HUES48 (cell line): ENCODE data around the gene SUGP2.

ENCODE experiments used
- H3K27ac ChIP-seq: one replicate; pipeline ENCODE4 v1.7.0; 2013; ENCODE audit warnings: low read depth, low read length, inconsistent platforms
- H3K27me3 ChIP-seq: 2 replicates; pipeline ENCODE4 v1.6.1; 2013; ENCODE audit warnings: mild to moderate bottlenecking, low read length; ENCODE audit not compliant: control insufficient read depth, insufficient read depth
- H3K36me3 ChIP-seq: 2 replicates; pipeline ENCODE4 v1.6.1; 2013; ENCODE audit warnings: low read length; ENCODE audit not compliant: control insufficient read depth, insufficient read depth
- H3K4me1 ChIP-seq: 2 replicates; pipeline ENCODE4 v1.6.1; 2013; ENCODE audit warnings: mild to moderate bottlenecking, low read length; ENCODE audit not compliant: control insufficient read depth, insufficient read depth
- H3K4me3 ChIP-seq: 2 replicates; pipeline ENCODE4 v1.5.1; 2013; ENCODE audit warnings: mild to moderate bottlenecking, low read depth, low read length
- H3K9ac ChIP-seq: 2 replicates; pipeline ENCODE4 v1.6.1; 2013; ENCODE audit warnings: mild to moderate bottlenecking, low read depth, low read length, moderate library complexity
- H3K9me3 ChIP-seq: 2 replicates; pipeline ENCODE4 v1.6.1; 2013; ENCODE audit warnings: low read length; ENCODE audit not compliant: control insufficient read depth, insufficient read depth

Gene SUGP2

DNA sequence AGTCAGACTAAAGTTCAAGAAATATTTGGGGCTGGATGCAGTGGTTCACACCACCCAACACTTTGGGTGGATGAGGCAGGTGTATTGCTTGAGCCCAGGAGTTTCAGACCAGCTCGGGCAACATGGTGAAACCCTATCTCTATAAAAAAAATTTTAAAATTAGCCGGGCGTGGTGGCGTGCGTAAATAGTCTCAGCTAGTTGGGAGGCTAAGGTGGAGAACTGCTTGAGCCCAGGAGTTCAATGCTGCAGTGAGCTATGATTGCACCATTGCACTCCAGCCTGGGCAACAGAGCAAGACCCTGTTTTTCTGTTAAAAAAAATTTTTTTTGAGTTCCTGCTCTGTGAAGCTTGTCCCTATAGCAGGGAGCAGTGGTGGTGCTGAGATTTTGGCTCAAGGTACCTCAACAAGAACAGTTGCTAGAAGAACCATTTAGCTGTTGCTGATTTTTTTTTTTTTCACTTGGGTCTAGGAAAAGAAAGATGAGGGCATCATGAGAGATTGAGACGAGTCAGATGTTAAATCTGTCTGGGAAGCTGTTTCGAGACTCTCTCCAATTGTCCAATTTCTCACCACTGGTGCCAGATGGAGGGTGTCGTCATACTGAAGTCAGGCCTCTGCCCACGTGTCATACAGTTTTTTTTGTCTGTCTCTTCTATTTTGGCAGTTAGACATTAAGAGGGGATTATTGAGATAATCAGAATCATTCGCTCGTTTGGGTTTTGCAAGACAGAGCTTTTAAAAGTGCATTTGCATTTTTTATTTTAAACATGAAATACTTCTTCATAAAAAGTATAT, 34.2 kb upstream of the SUGP2 start:
- no peak overlapping the region for H3K27ac ChIP-seq
- H3K4me3 ChIP-seq, result no peak overlapping the region
- H3K9me3 ChIP-seq, result no peaks in the 10 kb centered on the region
- H3K27me3 ChIP-seq, result peaks cover 43% of the 10 kb centered on the region
- H3K9ac ChIP-seq, result no peak overlapping the region
- peaks cover 3% of the 10 kb centered on the region for H3K4me1 ChIP-seq
- no peaks in the 10 kb centered on the region for H3K36me3 ChIP-seq

DNA sequence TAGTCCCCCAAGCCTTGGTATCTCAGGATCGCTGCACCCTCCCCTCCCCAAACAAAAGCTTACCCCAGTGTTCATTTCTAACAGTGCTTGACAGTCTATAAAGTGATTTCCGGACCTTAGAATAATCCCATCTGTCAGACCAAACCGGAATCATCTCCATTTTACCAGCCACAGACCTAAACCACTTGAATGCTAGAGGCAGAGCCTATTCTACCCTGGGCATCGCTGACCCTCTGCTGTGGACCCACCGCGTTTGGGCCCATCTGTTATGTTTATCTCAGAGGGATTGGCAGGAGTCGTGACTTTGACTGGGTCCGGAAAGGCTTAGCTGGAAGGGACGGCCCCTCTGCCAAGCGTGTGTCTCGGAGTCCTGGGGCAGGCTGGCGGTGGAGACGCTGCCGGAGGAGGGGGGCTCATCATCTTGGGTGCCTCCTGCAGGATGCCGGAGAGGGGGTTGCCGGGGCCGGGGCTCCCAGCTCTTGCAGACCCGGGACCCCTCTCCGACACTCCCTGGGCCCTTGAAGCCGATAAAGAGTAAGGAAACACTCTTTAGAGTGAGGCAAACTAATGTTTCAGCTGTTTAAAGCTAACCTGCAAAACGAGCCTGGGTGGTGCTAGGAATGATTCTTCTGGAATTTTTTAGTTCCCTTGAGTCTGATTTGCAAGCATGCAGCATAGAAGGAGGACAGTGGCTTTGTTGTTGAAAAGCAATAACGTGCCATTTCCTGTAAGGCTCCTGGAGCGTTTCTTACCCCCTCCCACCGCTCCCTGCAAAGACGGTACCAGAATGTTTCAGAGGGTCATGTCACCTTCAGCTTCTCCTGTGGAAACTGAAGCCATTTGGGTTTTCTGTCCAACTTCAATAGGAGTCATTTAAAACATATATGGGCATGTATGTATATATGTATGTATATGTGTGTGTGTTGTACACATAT, 31.8 kb upstream of the SUGP2 start:
- peaks cover 11% of the 10 kb centered on the region; the same call in 1 of the 2 replicates for H3K36me3 ChIP-seq
- H3K27ac ChIP-seq, result no peak overlapping the region
- H3K4me1 ChIP-seq, result peaks cover 9% of the 10 kb centered on the region
- no peaks in the 10 kb centered on the region for H3K9me3 ChIP-seq
- peak overlapping the region; percentile 32 for H3K4me3 ChIP-seq
- H3K27me3 ChIP-seq, result peaks cover 43% of the 10 kb centered on the region
- no peak overlapping the region for H3K9ac ChIP-seq

DNA sequence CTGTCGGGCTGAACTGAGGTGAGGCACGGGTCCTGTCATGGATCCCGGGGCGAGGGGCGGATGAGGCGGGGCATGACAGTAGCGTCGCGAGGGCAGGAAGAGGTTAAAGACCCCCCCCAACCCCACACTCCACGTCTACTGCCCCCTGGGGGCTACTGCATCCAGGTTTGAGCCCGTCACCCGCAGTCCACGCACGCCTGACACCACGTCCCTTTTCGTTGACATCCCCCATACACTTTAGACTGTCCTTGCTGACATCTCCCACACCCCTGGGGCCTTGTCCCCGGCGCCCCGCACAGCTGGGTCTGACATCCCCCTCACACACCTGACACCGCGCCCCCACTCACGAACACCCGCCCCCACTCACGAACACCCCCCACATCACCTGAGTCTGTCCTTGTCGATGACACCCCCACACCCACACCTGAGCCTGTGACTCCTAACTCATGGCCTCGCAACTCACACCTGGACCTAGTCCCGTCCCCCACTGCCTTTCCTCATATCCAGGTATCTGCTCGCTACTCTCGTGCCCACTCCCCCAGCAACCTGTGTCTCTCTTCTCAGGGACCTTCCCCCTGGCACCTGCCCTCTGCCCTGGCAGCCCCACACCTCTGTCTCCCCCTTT, 30.9 kb upstream of the SUGP2 start:
- Histone ChIP-seq H3K9me3 (no peaks in the 10 kb centered on the region), H3K4me3 (peak overlapping the region; percentile 61), H3K27me3 (peaks cover 38% of the 10 kb centered on the region), H3K27ac (no peak overlapping the region), H3K4me1 (peaks cover 9% of the 10 kb centered on the region), H3K36me3 (peaks cover 17% of the 10 kb centered on the region; the same call in 1 of the 2 replicates), H3K9ac (no peak overlapping the region)

DNA sequence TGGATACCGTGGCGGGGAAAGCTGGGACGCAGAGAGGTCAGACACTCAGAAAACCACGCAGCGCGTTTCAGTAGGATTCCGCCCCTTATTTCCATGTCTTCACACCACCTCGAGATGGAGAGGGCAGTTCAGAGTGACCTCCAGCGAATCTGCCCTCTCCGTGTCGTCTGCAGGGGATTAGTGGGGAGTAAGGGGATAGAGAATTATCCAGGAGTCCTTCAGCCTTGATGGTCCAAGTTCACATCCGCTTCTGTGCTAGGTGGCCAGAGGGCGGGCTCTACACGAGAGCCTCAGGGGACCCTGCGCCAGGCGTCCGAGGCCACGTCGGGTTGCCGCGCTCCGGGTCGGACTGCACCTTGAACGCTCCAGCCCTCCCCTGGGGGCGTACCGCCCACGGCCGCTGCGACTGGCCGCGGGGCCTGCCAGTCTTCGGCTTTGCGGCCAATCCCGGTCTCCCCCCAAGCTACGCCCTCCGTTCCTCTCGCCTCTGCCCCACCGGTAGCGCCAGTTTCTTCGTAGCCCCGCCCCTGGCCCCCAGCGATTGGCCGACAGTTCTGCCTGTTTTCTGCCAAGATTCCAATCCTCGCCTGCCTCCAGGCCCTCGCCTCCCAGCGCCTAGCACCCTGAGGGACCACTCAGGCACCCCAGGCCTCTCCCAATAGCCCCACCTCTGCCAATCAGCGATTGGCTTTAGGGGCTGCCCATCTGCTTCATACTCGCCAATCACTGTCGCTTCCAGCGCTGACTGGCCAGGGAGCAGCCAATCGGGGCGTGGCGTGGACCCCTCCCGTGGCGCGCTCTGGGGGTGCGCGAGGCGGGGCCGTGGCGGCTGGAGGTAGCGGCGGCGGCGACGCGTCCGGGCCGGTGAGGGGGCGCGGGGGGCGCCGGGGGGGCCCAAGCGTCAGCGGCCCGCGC, 30.1 kb upstream of the SUGP2 start, which contains the start of gene SLC25A42:
Gene SLC25A42 (plus strand): TSS at position 812 of the 915 bp plus-strand sequence. CDS start 32,131 bp downstream, outside the sequence.
- Histone ChIP-seq H3K27me3 (peaks cover 36% of the 10 kb centered on the region), H3K27ac (peak within 1 kb of the TSS; percentile 57), H3K9me3 (no peaks in the 10 kb centered on the region), H3K4me3 (peak within 1 kb of the TSS; percentile 61), H3K36me3 (peaks cover 17% of the 10 kb centered on the region), H3K4me1 (peaks cover 9% of the 10 kb centered on the region), H3K9ac (peak within 1 kb of the TSS; percentile 9; the same call in 1 of the 2 replicates)

DNA sequence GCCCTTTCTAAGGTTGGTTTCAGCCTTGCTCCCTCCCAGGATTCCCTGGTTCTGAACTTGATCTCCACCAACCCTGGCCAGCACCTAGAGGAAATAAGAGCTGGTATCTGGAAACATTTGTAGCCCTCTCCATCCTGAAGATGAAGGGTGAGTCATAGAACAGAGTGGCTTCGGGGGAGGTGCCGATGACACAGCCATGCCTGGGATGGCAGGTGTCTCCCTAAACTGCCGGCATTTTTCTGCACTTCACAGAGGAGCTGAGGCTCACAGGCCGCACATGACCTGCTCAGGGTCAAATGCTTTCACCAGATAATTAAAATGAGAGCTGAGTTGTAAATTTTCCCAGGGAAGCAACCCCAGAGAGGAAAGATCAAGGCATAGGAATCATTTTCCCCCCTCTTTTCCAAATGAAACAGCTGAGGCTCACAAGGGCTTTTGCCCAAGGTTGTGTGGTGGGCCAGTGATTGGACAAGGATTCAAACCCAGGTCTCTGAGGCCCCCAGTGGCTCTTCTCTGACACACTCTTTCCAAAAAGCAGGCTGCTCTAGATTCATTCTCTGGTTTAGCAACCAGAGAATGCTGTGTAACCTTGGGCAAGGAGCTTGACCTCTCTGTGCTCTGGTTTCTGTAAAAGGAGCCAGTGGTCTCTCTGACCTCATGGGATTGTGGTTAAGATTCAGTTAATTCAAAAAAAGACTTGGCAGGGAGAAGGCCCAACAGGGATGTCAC, 29.3 kb upstream of the SUGP2 start:
- no peaks in the 10 kb centered on the region for H3K9me3 ChIP-seq
- peak overlapping the region; percentile 57 for H3K27ac ChIP-seq
- H3K4me3 ChIP-seq, result peak overlapping the region; percentile 61
- H3K36me3 ChIP-seq, result peaks cover 25% of the 10 kb centered on the region
- peaks cover 34% of the 10 kb centered on the region for H3K27me3 ChIP-seq
- peaks cover 9% of the 10 kb centered on the region for H3K4me1 ChIP-seq
- 0 out of 2 replicates have a peak overlapping the region, but pooled peaks have one; percentile 10 for H3K9ac ChIP-seq

DNA sequence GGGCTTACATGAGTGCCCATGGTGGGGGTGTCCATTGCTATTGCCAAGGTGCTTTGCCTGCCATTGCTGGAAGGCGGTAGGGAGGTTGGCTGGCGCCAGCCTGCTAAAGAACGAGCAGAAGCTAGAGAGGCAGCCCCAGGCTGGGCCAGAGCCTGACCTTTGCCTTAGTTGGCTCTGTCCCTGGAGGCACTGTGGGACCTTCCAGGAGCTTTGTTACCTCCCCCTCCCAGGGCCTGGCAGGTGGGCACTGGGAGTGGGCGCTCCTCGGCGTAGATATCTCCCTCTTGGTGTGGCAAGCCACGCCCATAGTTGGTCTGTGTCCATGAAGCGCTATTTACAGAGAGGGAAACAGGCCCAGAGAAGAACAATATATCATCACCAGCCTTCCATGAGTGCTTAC, 28.2 kb upstream of the SUGP2 start:
- Histone ChIP-seq H3K9me3 (no peaks in the 10 kb centered on the region), H3K27ac (no peak overlapping the region), H3K4me3 (no peak overlapping the region), H3K9ac (no peak overlapping the region), H3K4me1 (peaks cover 9% of the 10 kb centered on the region), H3K27me3 (peaks cover 24% of the 10 kb centered on the region), H3K36me3 (peaks cover 36% of the 10 kb centered on the region)

DNA sequence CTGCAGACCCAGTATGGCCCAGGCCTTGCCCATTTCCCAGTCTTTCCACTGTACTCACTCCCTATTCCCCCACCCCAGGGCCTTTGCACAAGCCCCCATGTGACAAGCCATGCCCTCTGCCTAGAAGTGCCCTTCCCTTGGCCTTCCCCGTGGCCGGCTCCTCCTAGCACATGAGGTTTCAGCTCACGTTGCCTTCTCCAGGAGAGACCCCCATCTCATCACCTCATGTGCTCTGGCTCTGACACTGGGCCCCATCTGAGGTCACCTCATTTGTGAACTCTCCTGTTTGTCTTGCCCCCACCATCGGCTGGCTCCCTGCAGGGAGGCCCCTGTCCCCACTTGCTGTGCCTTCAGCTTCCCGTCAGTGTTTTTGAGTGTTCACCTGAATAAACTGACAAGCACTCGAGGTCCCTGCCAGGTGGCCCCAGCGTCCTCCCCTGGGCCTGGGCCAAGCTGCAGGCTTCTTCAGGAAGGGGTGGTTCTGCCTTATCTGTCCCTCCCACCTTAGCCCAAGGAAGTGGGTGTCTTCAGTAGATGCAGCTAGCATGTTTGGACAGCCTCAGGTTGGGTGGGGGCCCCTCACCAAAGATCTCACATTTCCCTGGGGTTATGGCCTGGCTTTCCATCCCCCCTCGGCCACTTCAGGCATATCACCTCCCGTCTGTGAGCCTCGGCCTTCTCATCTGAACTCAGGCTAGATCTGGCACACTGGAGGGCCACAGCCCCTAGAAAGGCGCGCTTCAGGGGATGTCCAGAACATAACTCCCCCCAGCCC, 26.7 kb upstream of the SUGP2 start:
- Histone ChIP-seq H3K36me3 (peaks cover 49% of the 10 kb centered on the region), H3K4me1 (peaks cover 9% of the 10 kb centered on the region; the same call in 1 of the 2 replicates), H3K9me3 (no peaks in the 10 kb centered on the region)

DNA sequence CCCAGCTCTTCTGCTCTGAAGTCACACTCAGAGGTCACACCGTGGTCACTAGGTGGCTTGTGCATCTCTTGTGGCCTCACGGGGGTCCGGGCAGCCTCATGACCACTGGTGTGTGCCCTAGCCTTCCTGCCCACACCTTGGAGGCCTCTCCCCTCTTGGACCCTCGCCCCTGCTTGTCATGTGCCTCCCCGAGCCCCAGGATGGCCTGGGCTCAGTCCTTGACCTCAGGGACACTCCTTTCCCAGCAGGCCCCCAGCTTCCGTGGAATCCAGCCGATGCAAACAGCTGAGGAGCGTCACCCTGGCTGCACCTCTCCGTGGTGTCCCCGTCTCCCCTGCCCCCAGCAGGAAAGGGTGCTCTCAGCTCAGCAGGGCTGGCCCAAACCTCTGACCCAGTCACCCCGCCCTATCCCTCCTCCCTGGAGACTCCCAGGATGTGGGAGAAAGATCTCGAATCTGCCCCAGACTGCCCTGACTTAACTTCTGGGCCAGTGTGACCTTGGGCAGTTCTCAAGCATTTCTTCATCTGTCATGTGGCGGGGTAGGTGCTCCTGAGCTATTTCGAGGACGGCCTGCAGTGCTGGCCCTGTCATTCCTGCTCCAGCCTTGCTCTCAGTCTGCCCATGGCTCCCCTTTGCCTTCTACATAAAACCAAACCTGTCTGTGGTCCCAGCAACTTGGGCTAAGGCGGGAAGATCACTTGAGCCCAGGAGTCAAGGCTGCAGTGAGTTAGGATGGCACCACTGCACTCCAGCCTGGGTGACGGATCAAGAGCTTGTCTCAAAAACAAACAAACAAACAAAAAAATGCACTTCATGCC, 25.9 kb upstream of the SUGP2 start:
- Histone ChIP-seq H3K4me3 (no peak overlapping the region), H3K27ac (no peak overlapping the region), H3K36me3 (peaks cover 57% of the 10 kb centered on the region), H3K27me3 (peaks cover 2% of the 10 kb centered on the region), H3K9me3 (no peaks in the 10 kb centered on the region), H3K9ac (no peak overlapping the region), H3K4me1 (peaks cover 9% of the 10 kb centered on the region; the same call in 1 of the 2 replicates)

More for the DNA sequence above, 26.7 kb upstream of the SUGP2 start:
- H3K27ac ChIP-seq, result no peak overlapping the region
- no peak overlapping the region for H3K9ac ChIP-seq
- H3K4me3 ChIP-seq, result no peak overlapping the region
- peaks cover 10% of the 10 kb centered on the region for H3K27me3 ChIP-seq
